GM18861 (cell line): Measurements from ENCODE around the gene DDA1.
"Not testable (repeated sequence)": the region's sequence is repeated elsewhere in the genome, so short reads cannot be mapped to it uniquely, and the experiment has no call there.

Experiments
- ATAC-seq: cut with Tn5 transposase; IDR thresholded peaks from one replicate; pipeline ENCODE4 v1.9.1; 2021; ENCODE audit not compliant: unreplicated experiment

DDA1 gene

DNA sequence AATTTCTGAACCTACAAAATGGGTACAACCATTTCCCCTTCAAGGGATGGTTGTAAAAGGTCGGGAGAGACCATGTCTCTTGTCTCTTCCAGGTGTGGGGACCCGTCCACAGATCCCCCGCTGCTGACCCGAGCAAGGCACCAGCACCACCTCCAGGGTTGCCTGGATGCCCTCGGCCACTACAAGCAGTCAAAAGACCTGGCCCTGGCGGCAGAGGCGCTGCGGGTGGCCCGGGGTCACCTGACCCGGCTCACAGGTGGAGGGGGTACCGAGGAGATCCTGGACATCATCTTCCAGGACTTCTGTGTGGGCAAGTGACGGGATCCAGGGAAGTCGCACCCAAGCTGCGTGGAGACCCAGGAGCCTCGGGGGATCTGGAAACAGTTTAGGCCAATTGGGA is 32.0 kb downstream of the DDA1 start:
- no peak for ATAC-seq

DNA sequence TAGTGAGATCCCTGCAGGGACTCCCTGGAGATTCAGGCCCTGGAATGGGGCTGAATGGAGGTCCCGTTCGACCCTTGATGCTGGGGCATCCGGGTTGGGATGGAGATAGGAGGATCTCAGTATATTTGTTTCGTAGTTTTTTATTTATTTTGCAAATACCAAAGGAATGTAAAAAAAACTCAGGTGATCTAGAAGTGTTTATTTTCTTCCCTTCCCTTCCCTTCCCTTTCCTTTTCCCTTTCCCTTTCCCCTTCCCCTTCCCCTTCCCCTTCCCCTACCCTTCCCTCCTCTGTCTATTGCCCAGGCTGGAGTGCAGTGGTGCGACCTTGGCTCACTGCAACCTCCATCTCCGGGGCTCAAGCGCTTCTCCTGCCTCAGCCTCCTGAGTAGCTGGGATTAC is 32.5 kb downstream of the DDA1 start:
- no peak for ATAC-seq

DNA sequence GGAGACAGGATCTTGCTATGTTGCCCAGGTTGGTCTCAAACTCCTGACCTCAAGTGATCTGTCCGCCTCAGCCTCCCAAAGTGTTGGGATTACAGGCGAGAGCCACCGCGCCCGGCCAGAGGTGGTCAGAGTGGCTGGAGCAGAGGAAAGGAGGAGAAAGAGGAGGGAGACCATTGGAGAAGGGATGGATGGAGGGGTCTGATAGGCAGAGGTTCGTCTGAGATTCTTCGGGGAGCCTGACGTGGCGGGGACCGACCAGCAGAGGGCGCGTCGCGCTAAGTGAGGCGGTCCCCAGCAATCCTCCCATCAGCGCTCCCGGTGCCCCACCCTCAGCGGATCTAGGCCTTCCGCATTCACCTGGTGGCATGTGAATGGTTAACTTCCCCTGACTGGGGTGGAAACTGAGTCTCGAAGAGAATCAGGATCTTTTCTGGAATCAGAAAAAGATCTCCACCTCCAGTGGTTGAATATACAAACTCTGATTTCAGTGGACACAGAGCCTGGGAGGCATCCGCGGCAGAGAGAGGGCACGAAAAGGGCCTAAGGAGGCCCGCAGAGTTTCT is 36.8 kb downstream of the DDA1 start:
- no peak for ATAC-seq

DNA sequence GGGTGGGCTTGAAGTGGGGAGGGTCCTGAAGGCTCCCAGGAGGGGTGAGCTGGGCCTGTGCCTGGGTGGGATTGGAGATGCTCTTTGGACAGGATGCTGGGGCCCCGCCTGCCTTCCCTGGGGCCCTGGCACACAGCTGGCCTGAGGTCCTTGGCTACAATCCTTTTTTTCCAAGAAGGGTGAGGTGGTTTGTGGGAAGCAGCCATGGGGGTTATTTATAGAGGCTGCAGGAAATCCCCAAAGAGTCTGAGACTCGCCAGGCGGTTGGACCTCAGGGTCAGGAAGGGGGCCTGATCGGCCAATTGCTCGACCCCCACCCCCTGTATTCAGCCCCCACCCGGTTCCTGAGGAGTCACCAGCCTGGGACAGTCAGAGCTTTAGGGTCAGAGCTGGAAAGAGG is 38.0 kb downstream of the DDA1 start:
- ATAC-seq: no peak

DNA sequence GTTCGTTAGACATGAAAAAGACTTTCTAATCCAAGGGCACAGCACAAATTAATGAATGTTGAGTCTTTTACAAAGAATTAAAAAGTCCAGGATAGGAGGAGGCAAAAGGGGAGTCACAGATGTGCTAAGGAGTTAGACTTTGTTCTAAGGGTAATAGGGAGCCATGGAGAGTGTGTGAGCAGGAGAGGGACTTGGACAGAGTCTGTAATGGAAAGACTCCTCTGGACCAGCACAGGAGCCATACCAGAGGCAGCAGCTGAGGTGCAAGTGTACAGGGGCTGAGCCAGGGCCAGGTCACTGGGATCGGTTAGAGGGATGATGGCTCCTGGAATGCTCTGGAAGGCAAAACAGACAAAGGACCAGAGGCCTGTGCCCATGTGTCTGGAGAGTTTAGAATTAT is 38.5 kb downstream of the DDA1 start:
- ATAC-seq: no peak

DNA sequence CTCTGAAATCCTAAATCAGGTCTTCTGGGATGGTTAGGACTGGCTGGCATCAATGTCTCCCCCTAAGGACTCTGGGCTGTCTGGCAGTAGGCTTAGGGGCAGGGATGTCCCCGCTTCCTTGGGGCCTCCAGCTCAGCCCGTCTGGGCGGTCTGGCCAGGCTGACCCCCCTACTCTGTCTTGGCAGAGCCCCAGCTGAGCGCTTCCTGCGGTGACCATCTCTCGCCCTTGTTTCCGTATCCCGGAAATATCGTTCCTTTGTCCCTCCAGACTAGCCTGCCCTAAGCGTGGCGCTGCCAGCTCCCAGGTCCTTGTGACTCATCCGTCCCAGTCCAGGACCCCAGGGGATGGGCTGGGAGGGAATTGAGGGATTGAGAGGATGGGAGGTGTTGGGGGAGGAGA is 39.3 kb downstream of the DDA1 start:
- ATAC-seq: no peak

DNA sequence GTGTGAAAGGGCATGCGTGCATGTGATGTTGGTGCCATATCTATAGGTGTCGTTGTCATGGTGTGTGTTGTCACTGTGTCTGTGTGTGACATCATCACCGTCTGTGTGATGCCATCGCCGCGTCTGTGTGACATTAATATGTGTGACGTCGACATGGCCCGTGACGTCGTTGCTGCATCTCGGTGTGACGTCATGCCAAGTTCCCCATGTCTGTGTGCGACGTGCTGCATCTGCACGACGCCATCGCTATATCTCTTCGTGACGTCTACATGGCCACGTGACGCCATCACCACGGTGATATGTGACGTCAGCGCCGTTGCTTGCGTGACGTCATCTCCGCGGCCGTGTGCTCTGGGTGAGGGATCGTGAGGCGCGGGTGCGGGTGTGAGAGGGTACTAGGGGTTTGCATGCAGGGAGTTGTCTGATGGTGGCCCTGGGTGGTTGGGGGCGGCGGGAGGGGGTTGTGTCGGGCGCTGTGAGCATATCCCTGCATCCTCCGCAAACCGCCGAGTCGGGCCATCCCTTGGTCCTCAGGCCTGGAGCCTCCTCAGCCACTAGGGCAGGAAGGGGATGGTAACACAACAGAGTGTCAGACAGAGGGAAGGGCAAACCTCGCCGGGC is 42.6 kb downstream of the DDA1 start:
- no peak for ATAC-seq

DNA sequence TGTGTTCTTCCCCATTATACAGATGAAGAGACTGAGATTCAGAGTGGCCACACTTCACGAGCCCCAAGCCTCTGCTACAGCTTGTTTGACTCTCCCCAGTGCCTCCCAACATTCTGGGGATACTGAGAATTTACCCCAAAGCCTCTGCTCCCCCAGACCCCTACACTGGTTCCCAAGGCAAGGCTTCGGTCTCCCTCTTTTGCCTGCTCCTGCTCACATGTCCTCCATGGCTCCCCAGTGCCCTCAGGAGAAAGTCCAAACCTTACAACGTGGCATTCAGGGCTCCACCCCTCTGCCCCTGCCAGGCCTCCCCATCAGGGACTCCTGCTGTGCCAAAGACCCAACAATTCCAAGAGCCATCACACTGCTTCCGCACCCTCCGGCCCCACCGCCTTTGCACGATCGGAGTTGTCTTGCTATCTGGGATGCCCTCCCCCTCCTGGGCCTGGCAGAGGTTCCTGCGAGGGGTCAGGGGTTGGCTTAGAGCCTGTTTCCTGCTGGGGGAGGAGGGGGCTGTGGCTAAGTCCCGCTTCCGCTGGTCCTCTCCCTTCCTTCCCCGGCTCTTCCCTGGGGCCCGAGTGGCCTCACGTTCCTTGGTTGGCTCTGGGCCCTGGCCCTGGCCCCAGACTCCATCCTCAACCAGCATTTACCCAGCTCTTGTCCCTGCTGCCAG is 43.4 kb downstream of the DDA1 start:
- ATAC-seq: no peak

DNA sequence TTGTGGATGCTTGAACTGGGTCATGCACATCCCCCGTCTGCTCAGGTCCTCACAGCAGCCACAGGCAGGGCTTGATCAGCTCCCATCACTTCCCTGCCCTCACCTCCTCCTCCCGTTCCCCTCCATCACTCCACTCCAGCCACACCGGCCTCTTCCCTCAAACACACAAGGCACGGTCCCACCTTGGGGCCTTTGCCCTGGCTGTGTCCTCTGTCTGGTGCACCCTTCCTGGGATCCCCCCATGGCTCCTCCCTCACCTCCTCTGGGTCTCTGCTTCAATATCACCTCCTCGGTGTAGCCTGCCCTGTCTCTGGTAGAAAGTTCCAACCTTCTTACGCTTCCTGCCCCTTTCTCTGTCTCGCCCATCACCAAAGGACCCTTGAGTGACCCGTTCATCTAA is 44.0 kb downstream of the DDA1 start:
- no peak for ATAC-seq

DNA sequence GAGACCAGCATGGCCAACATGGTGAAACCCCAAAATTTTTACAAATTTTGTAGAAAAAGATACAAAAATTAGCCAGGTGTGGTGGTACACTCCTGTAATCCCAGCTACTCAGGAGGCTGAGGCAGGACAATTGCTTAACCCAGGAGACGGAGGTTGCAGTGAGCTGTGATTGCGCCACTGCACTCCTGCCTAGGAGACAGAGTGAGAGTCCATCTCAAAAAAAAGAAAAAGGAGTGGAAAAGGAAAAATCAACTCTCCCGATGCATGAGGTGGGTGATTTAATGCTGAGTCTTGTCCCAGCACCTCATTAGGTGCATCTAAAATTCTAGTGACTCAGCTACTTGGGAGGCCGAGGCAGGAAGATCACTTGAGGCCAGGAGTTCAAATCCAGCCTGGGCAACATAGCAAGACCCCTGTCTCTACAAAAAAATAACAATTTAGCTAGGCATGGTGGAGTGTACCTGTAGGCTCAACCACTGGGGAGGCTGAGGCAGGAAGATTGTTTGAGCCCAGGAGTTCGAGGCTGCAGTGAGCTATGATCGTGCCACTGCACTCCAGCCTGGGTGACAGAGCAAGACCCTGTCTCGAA is 47.8 kb downstream of the DDA1 start:
- ATAC-seq: no peak

DNA sequence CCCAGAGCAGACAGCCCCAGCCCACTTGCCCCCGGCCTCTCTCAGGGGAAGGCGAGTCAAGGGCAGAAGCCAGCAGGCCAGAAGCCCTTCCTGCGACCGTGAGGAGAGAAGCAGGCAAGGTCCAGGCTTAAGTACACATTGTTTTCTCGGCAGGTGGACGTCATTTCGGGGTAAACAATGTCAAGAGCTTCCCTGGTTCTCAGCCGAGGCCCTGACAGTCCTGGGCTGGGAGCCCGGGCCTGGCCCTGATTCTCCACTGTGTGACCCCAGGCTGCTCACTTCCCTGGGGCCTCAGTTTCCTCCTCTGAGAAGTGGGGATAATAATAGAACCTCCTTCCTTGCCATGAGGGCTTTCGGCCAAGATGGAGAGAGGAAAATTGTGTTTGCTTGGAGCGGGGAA is 48.4 kb downstream of the DDA1 start:
- no peak for ATAC-seq

DNA sequence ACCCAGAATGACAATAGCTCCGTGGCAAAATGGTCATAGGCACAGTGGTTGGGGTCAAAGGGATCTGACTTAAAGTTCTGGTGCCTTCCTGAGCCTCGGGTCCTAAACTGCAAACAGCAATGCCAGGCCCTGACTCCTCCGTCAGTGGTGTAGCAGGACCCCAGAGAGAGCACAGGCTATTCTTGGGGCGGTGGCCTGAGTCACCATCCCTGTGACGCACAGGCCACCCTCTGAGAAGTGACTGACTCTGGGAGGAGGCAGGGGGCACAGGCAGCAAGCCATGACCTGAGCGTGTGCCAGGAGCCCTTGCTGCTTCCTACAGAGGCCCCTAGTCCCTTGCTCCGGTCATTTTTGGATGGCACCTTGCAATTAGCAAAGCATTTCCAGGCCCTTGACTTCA is 49.0 kb downstream of the DDA1 start:
- ATAC-seq: no peak

DNA sequence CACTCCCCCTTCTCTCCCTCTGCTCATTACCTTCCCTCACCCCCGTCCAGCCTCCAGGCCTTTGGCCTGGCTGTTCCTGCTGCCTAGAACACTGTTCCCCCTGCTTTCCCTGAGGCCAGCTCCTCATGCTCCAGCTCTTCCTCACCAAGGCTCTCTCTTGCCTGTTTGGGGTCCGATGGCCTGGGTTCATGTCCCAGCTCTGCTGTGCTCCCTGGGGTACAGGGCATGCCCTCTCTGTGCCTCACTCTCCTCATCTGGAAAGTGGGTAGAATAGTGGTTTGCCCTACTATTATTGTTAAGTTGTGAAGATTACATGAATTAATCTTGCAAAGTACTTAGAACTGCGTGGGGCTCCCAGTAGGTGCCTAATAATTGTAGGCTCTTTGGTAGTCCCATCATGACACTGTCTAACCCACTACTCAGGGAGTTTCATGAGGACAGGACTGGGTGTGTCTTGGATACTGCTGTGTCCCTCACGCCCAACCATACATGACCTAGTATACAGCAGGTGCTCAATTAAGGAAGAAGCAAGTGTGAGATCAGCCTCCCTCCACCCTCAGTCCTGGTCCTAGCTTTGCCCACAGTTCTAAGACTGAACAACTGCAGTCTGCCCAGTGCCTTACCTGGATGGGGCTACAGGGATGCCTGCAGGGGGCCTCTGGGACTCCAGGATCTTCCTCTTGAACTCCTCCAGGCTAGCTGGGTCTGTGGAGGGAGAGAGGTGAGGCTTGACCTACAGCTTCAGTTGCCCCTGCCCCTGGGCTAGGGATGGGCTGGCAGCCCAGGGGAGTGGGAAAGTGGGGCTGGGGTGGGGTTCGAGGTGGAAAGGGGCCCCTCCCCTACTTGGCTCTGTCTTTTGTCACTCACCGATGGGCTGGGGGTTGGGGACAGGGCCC is 50.8 kb downstream of the DDA1 start:
- ATAC-seq: no peak

DNA sequence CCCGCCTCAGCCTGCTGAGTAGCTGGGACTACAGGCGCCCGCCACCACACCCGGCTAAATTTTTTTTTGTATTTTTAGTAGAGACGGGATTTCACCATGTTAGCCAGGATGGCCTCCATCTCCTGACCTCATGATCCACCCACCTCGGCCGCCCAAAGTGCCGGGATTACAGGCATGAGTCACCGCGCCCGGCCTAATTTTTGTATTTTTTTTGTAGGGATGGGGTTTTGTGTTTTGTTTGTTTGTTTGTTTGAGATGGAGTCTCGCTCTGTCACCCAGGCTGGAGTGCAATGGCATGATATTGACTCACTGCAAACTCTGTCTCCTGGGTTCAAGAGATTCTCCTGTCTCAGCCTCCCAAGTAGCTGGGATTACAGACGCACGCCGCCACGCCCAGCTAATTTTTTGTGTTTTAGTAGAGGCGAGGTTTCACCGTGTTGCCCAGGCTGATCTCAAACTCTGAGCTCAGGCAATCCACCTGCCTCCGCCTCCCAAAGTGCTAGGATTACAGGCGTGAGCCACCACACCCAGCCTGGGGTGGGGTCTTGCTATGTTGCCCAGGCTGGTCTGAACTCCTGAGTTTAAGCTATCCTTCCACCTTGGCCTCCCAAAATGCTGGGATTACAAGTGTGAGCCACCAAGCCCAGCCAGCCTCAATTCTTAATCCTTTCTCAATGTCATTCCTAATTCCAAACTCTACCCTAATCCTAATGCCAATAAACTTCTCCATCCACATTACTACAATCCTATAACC is 54.7 kb downstream of the DDA1 start:
- ATAC-seq: not testable (repeated sequence)

DNA sequence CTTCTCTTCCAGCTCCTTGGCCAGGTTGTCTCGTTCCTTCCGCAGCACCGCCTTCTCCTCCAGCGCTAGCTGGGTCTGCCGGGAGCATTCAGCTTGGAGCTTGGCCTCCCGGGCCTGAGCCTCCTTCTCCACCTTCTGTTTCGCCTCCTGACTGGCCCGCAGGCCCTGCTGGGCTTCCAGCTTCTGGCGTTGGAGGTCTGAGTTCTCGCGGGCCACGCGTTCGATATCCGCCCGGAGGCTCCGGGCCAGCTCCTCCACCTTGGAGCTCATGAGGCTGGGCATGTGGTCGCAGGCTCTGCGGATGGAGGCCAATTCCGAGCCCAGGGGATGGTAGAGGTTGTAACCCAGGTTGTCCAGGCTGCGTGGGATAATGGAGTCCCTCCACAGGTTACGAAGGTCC is 56.0 kb downstream of the DDA1 start:
- no peak for ATAC-seq

DNA sequence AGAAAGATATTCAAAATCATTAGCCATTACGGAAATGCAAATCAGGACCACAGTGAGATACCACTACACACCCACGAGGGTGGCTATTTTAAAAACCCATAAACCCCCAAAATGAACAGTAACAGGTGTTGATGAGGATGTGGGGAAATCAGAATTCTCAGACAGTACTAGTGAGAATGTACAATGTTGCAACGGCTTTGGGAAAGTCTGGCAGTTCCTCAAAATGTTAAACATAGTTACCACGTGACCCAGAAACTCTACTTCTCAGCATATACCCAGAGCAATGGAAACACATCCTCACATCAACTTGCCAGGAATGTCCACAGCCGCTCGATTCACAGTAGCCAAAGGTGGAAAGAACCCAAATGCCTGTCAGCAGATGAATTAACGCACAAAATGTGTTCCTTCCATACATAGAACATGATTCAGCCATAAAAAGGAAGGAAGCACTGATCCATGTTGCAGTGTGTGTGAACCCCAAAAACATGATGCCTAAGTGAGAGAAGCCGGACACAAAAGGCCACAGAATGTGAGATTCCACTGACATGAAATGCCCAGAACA is 60.7 kb downstream of the DDA1 start:
- peak; percentile 87 for ATAC-seq
